Loucy (cell line): ENCODE data around the gene ZNF423.

ENCODE experiments used
- EZH2phosphoT487 ChIP-seq: fragments of 200-600 bp; IDR thresholded peaks from 2 replicates; pipeline ENCODE4 v1.6.1; 2018; ENCODE audit warnings: antibody characterized with exemption, mild to moderate bottlenecking, moderate library complexity, borderline replicate concordance
- TF ChIP-seq, protein P1 (sequence below): fragments of 200-600 bp; sonication (generic); conservative IDR thresholded peaks from 2 replicates; pipeline ENCODE4 v1.5.1; 2014; ENCODE audit warnings: mild to moderate bottlenecking, antibody characterized with exemption, low read length

DNA sequence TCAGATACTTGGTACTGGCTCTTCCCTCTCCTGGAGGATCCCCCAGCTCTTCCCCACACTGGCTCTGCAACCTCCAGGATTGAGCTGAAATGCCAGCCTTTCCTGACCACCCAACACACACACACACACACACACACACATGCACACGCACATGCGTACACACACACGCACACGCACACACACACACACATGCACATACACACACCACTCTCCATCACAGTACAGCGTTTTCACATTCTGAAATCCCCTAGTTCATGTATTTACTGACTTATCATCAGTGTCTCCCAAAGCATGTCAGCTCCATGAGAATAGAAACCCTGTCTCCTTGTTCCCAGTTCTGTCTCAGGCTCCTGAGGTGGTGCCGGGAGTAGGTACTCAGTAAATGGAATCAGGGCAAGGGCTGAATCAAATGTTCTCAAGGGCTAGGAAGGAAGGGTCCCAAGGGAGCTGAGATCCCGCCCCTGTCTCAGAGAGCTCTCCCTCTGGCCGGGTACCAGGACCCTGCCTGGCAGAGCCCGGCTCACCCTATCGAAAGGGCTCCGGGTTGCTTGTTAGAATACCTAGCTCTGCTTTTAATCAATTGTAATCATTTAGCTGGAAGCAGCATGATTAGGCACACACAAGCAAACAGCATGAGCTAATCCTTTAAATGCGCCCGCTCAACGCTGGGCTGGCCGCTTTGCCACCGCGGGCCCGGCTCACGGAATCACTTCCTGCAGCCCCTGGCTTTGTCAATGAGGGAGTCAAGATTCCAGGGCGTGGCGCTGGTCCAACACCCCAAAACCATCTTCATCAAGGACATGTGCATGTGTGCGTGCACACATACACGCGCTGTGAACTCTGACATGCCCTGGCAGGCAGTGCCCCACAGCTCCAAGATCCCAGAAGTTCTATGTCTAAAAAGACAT is 341.6 kb downstream of the ZNF423 start:
- no peak for TF ChIP-seq EZH2phosphoT487
- TF ChIP-seq, protein P1, sequence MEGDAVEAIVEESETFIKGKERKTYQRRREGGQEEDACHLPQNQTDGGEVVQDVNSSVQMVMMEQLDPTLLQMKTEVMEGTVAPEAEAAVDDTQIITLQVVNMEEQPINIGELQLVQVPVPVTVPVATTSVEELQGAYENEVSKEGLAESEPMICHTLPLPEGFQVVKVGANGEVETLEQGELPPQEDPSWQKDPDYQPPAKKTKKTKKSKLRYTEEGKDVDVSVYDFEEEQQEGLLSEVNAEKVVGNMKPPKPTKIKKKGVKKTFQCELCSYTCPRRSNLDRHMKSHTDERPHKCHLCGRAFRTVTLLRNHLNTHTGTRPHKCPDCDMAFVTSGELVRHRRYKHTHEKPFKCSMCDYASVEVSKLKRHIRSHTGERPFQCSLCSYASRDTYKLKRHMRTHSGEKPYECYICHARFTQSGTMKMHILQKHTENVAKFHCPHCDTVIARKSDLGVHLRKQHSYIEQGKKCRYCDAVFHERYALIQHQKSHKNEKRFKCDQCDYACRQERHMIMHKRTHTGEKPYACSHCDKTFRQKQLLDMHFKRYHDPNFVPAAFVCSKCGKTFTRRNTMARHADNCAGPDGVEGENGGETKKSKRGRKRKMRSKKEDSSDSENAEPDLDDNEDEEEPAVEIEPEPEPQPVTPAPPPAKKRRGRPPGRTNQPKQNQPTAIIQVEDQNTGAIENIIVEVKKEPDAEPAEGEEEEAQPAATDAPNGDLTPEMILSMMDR = no peak
